NCI-H748 (cell line): ENCODE results near the gene ITPKB.
"Not testable (repeated sequence)": the region's sequence is repeated elsewhere in the genome, so short reads cannot be mapped to it uniquely, and the experiment has no call there.

Experiments used
- DNase-seq: peaks from one replicate; lab custom pipeline; 2025; ENCODE audit not compliant: unreplicated experiment; lab: John Stamatoyannopoulos, UW

The ITPKB gene

GRCh38 chr1:226605318-226605950, 133.6 kb downstream of the ITPKB start:
- DNase-seq = no peak

GRCh38 chr1:226604560-226605317, 134.3 kb downstream of the ITPKB start:
- no peak for DNase-seq

- DNase-seq = no peak
Observed at GRCh38 chr1:226603858-226604559, 135.1 kb downstream of the ITPKB start.

GRCh38 chr1:226603022-226603857, 135.8 kb downstream of the ITPKB start:
- no peak for DNase-seq

GRCh38 chr1:226602186-226603021, 136.7 kb downstream of the ITPKB start:
- DNase-seq = no peak

GRCh38 chr1:226601456-226601855, 137.6 kb downstream of the ITPKB start:
- no peak for DNase-seq

GRCh38 chr1:226600254-226600653, 138.8 kb downstream of the ITPKB start:
- DNase-seq = no peak

- DNase-seq = no peak
Observed at GRCh38 chr1:226599636-226600238, 139.3 kb downstream of the ITPKB start.

- not testable (repeated sequence) for DNase-seq
Observed at GRCh38 chr1:226598955-226599354, 140.1 kb downstream of the ITPKB start.

GRCh38 chr1:226598455-226598849, 140.6 kb downstream of the ITPKB start:
- no peak for DNase-seq

GRCh38 chr1:226597616-226598454, 141.2 kb downstream of the ITPKB start:
- no peak for DNase-seq

- DNase-seq = no peak
Observed at GRCh38 chr1:226596531-226597165, 142.4 kb downstream of the ITPKB start.

- DNase-seq = no peak
Observed at GRCh38 chr1:226593541-226593940, 145.5 kb downstream of the ITPKB start.

GRCh38 chr1:226590614-226591013, 148.5 kb downstream of the ITPKB start:
- no peak for DNase-seq

GRCh38 chr1:226589008-226589733, 149.9 kb downstream of the ITPKB start:
- DNase-seq = no peak

GRCh38 chr1:226588484-226588883, 150.6 kb downstream of the ITPKB start:
- no peak for DNase-seq

GRCh38 chr1:226586650-226587422, 152.2 kb downstream of the ITPKB start:
- DNase-seq = no peak
